OCI-M2 (cell line): ENCODE measurements around the gene COL20A1.

Experiments used
- DNase-seq: peaks from one replicate; lab custom pipeline; 2025; ENCODE audit not compliant: unreplicated experiment; lab: John Stamatoyannopoulos, UW

COL20A1 gene

GRCh38 chr20:63306673-63307537 lies 13.9 kb downstream of the COL20A1 start:
- no peak for DNase-seq

GRCh38 chr20:63307538-63308217 lies 14.7 kb downstream of the COL20A1 start:
- no peak for DNase-seq

GRCh38 chr20:63308218-63308911 lies 15.4 kb downstream of the COL20A1 start:
- no peak for DNase-seq

- DNase-seq: no peak
Measured at GRCh38 chr20:63309261-63310071, 16.5 kb downstream of the COL20A1 start.

GRCh38 chr20:63310265-63310991 lies 17.4 kb downstream of the COL20A1 start:
- DNase-seq: no peak

GRCh38 chr20:63311186-63311832 lies 18.3 kb downstream of the COL20A1 start:
- no peak for DNase-seq

GRCh38 chr20:63311833-63312243 lies 18.9 kb downstream of the COL20A1 start:
- no peak for DNase-seq

- DNase-seq: no peak
Measured at GRCh38 chr20:63312273-63312672, 19.3 kb downstream of the COL20A1 start.

GRCh38 chr20:63312690-63313348 lies 19.8 kb downstream of the COL20A1 start:
- no peak for DNase-seq

- no peak for DNase-seq
Measured at GRCh38 chr20:63313349-63314014, 20.5 kb downstream of the COL20A1 start.

- DNase-seq: no peak
Measured at GRCh38 chr20:63314015-63314471, 21.1 kb downstream of the COL20A1 start.

- DNase-seq: no peak
Measured at GRCh38 chr20:63314566-63315239, 21.7 kb downstream of the COL20A1 start.

- no peak for DNase-seq
Measured at GRCh38 chr20:63315240-63315689, 22.3 kb downstream of the COL20A1 start.

- DNase-seq: no peak
Measured at GRCh38 chr20:63315731-63316491, 22.9 kb downstream of the COL20A1 start.

- DNase-seq: no peak
Measured at GRCh38 chr20:63316502-63316921, 23.5 kb downstream of the COL20A1 start.

- no peak for DNase-seq
Measured at GRCh38 chr20:63317061-63317460, 24.1 kb downstream of the COL20A1 start.
